Esophagus (tissue), 2 donors: Measurements from ENCODE around the gene KLF5. TPM values are rescaled to one million over a fixed set of nuclear protein-coding genes. Genes with fewer than 3 reads are reported as not detected.

Experiments used
- H3K27ac ChIP-seq, 2 donors: one replicate each; pipeline ENCODE4 v1.5.1; 2013; ENCODE audit warnings: low read depth in 2 of 2, mild to moderate bottlenecking in 2 of 2, inconsistent platforms in 1 of 2, low read length in 1 of 2, moderate library complexity in 1 of 2
- H3K27me3 ChIP-seq, 2 donors: one replicate each; pipeline ENCODE4 v1.6.1; 2013; ENCODE audit warnings: low read length in 2 of 2, control low read depth in 1 of 2, mild to moderate bottlenecking in 1 of 2; ENCODE audit not compliant: insufficient read depth in 2 of 2, control insufficient read depth in 1 of 2
- H3K36me3 ChIP-seq, 2 donors: one replicate each; pipeline ENCODE4 v1.6.1; 2013; ENCODE audit warnings: low read length in 1 of 2; ENCODE audit not compliant: control insufficient read depth in 2 of 2, insufficient read depth in 2 of 2
- H3K4me1 ChIP-seq, 2 donors: one replicate each; pipeline ENCODE4 v1.6.1; 2013; ENCODE audit warnings: low read length in 1 of 2; ENCODE audit not compliant: control insufficient read depth in 2 of 2, insufficient read depth in 2 of 2
- H3K4me3 ChIP-seq, 2 donors: one replicate each; pipeline ENCODE4 v1.5.1; 2013; ENCODE audit warnings: low read length in 2 of 2, mild to moderate bottlenecking in 2 of 2, low read depth in 1 of 2, moderate library complexity in 1 of 2
- H3K9me3 ChIP-seq, 2 donors: one replicate each; pipeline ENCODE4 v1.6.1; 2013; ENCODE audit warnings: mild to moderate bottlenecking in 2 of 2, low read depth in 1 of 2, low read length in 1 of 2, moderate library complexity in 1 of 2; ENCODE audit not compliant: control insufficient read depth in 2 of 2, insufficient read depth in 1 of 2
- WGBS, 2 donors: extraction: QIAGEN DNeasy Blood & Tissue Kit; methylation state at CpG; one replicate each; pipeline ENCODE4 v1.1.7; 2013; 5-methylcytosine and 5-hydroxymethylcytosine counted together
- polyA plus RNA-seq, 2 donors: library from polyadenylated mRNA; stranded (reverse); fragments of 200-250 nt; gene quantifications; one replicate each; pipeline ENCODE4 v1.2.3, GENCODE V29; 2013
- donor health status: healthy with polysubstance abuse.
- donor health status: Bipolar disorder and iron deficiency.

KLF5 gene
- polyA plus RNA-seq = 100 to 1,000 TPM; 196 to 245 TPM

DNA sequence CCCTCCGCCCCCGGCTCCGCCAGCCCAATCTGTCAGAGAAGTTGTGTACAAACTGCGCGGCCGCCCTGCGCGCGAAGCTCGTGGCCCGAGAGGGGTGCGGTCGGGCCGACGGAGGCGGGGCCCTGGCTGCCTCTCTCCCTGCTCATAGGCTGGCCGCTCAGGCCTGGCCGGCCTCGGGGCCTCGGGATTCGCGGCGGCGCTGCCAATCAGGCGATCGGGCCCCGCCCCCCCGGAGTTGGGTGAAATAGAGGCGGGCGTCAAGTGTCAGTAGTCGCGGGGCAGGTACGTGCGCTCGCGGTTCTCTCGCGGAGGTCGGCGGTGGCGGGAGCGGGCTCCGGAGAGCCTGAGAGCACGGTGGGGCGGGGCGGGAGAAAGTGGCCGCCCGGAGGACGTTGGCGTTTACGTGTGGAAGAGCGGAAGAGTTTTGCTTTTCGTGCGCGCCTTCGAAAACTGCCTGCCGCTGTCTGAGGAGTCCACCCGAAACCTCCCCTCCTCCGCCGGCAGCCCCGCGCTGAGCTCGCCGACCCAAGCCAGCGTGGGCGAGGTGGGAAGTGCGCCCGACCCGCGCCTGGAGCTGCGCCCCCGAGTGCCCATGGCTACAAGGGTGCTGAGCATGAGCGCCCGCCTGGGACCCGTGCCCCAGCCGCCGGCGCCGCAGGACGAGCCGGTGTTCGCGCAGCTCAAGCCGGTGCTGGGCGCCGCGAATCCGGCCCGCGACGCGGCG lies at the start of gene KLF5:
Gene KLF5, plus strand, starts transcription at position 270 of the 724 bp plus-strand sequence. Its CDS starts 323 bp downstream, at position 593.
- Histone ChIP-seq H3K9me3 (no peaks in the 10 kb centered on the region), H3K27ac (peak within 1 kb of the TSS; percentile 90 to 94), H3K4me1 (no peaks in the 10 kb centered on the region), H3K36me3 (peaks cover 2 to 7% of the 10 kb centered on the region in 2 donors), H3K27me3 (no peaks in the 10 kb centered on the region), H3K4me3 (peak within 1 kb of the TSS; percentile 87 to 98)
- 0 to 1% methylated on average over 69 to 93 of the region's 93 CpGs for WGBS, 2 donors

DNA sequence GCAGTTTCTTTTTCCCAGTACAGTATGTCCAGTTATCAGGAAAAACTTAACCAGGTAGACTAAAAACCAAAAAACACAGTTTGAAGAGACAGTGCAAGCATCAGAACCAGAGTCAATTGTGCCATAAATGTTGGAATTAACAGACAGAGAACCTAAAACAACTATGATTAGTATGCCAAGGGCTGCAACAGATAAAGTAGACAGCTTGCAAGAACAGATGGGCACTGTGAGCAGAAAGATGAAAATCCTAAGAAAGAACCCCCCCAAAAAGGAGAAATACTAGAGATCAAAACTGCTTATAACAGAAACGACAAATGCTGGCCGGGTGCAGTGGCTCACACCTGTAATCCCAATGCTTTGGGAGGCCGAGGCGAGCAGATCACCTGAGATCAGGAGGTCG lies 47.1 kb upstream of the KLF5 start:
- H3K4me1 ChIP-seq = no peaks in the 10 kb centered on the region
- WGBS, 2 donors = 89 to 94% methylated on average over 5 of the region's 5 CpGs
- no peaks in the 10 kb centered on the region for H3K9me3 ChIP-seq
- no peaks in the 10 kb centered on the region for H3K27me3 ChIP-seq
- no peak overlapping the region for H3K4me3 ChIP-seq
- H3K36me3 ChIP-seq = no peaks in the 10 kb centered on the region
- no peak overlapping the region for H3K27ac ChIP-seq

DNA sequence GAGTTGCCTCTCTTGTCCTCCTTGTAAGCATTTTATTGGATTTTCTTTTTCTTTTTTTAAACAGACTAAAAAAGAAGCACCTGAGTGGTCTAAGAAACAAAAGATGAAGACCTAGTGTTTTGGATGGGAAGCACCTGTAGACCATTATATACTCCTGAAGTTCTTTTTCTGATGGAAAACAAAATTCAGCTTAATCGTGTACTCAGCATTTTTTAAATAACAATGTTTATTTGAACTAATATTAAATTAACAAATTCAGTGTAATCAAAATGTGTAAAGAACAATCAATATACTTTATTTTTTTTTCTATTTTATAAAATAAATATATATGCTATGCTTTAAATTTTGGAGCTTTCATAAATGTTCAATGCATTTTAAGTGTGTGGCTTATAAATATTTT lies 43.0 kb upstream of the KLF5 start:
- H3K9me3 ChIP-seq = no peaks in the 10 kb centered on the region
- H3K4me1 ChIP-seq = no peaks in the 10 kb centered on the region
- H3K4me3 ChIP-seq = no peak overlapping the region
- WGBS, 2 donors = 89 to 94% methylated on average over 1 of the region's 1 CpG
- no peaks in the 10 kb centered on the region for H3K36me3 ChIP-seq
- no peak overlapping the region for H3K27ac ChIP-seq
- no peaks in the 10 kb centered on the region for H3K27me3 ChIP-seq

DNA sequence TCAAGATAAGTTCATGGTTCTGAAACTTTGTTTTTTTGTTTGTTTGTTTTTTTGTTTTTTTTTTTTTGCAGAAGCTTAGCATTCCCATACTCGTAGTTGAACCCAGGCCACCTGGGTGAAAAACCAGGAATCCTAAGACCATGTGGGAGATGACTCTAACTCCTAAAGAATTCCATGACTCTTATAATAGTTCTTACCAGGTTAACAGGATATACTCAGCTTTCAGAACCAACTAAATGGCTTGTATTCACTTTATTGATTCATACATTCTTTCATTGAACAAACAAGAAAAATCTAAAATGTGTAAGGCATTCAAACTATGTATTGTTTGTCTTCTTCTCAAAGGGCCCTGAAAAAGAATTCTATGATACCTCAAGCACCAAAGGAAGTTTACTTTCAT lies 40.5 kb upstream of the KLF5 start:
- no peaks in the 10 kb centered on the region for H3K36me3 ChIP-seq
- no peak overlapping the region for H3K27ac ChIP-seq
- H3K9me3 ChIP-seq = no peaks in the 10 kb centered on the region
- H3K4me1 ChIP-seq = no peaks in the 10 kb centered on the region
- 89 to 93% methylated on average over 1 of the region's 1 CpG for WGBS, 2 donors
- no peaks in the 10 kb centered on the region for H3K27me3 ChIP-seq
- H3K4me3 ChIP-seq = no peak overlapping the region

DNA sequence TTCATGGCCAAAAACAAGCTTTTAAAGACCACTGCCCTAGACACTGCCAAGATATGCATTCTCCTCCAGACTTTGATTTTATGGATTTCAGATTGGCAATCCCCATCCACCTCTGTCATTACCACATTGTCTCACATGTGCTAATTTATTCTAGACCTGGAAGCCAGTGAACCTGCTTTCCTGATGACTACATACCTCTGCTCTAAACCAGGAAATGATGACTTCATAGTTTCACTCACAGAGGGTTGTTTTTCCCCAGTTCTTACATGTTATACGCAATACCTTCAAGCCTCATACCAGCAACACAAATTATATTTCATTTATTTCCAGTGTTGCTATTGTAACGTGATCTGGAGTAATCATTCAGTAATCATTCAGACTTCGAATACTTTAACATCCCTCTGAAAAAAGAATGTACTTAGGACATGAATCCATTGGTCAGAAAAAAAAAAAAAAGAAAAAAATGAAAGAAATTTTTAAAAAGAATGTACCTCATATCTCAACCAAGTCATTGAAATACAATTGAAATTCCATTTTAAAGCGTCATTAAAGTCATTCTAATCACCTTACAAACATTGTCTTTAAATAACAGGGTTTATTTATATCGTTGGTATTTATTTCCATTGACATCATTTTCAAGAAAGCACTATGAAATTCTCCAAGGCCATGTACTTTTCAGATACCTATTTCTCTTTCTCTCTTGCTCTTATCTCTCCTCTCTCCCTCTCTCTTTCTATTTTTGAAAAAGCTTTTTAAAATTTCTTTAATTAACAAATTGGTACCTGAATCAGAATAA lies 33.4 kb upstream of the KLF5 start:
- Histone ChIP-seq H3K4me3 (no peak overlapping the region), H3K36me3 (no peaks in the 10 kb centered on the region), H3K9me3 (no peaks in the 10 kb centered on the region), H3K27ac (no peak overlapping the region), H3K27me3 (no peaks in the 10 kb centered on the region), H3K4me1 (no peaks in the 10 kb centered on the region)
- WGBS, 2 donors = 77 to 83% methylated on average over 5 of the region's 5 CpGs

- Histone ChIP-seq H3K36me3 (no peaks in the 10 kb centered on the region), H3K27me3 (no peaks in the 10 kb centered on the region), H3K9me3 (no peaks in the 10 kb centered on the region), H3K27ac (no peak overlapping the region), H3K4me3 (no peak overlapping the region), H3K4me1 (peaks cover 0 to 3% of the 10 kb centered on the region in 2 donors)
- WGBS, 2 donors = 94 to 96% methylated on average over 2 of the region's 2 CpGs
Measured at GRCh38 chr13:73034901-73035300, 23.9 kb upstream of the KLF5 start.

DNA sequence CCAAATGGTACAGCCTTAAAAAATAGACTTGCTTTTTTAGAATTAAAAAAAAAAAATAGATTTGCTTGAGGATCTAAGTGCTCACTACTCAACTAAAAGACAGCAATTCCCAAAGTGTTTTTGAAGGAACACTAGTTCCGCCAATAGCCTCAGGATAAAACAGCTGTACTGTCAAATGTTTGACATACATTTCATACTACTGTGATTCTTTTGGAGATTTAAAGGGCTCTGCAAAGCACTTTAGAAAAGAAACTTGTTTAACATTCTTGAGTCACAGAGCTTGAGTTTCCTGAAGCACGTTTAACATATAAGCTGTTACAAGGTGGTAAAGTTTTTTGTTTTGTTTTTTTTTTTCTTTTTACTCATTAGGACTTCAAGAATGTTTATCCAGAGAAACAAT lies 23.1 kb upstream of the KLF5 start:
- Histone ChIP-seq H3K4me3 (no peak overlapping the region), H3K36me3 (no peaks in the 10 kb centered on the region), H3K9me3 (no peaks in the 10 kb centered on the region), H3K4me1 (peaks cover 0 to 3% of the 10 kb centered on the region in 2 donors), H3K27me3 (no peaks in the 10 kb centered on the region), H3K27ac (no peak overlapping the region)
- 37 to 59% methylated on average over 2 of the region's 2 CpGs for WGBS, 2 donors

DNA sequence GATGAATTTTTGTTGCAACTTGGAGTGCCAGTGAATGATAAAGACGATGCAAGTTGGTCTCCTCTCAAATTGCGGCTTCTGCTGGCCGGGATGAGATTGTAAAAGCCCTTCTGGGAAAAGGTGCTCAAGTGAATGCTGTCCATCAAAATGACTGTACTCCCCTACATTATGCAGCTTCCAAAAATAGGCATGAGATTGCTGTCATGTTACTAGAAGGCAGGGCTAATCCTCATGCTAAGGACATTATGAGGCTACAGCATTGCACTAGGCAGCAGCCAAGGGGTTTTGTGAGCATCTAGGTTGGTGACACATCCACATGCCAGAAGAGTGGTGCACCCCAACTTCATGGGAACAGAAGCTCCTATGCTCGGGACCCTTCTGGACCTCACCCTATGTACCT lies 22.2 kb upstream of the KLF5 start:
- Histone ChIP-seq H3K4me1 (peaks cover 0 to 3% of the 10 kb centered on the region in 2 donors), H3K27ac (no peak overlapping the region), H3K9me3 (no peaks in the 10 kb centered on the region), H3K27me3 (no peaks in the 10 kb centered on the region), H3K36me3 (no peaks in the 10 kb centered on the region), H3K4me3 (no peak overlapping the region)
- WGBS, 2 donors = 95 to 97% methylated on average over 4 of the region's 4 CpGs

DNA sequence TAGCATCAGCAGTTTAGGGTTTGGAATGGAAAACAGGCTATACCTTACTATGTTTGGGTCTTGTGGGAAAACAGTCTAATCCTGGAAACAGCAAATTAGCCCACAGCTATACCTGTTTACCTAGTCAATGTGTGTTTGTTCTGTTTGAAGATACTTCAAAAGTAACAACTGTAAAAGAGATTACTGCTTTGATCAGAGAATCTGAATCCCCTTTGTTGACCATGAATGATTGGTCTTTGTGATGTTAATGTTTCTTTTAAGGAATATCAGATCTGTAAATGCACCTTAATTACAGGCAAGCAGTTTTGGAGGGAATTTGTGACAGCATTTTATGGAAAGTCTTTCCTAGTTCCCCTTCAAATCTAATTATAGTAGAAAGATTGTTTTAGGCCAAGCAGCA lies 20.7 kb upstream of the KLF5 start:
- no peaks in the 10 kb centered on the region for H3K9me3 ChIP-seq
- no peak overlapping the region for H3K4me3 ChIP-seq
- H3K27me3 ChIP-seq = no peaks in the 10 kb centered on the region
- H3K27ac ChIP-seq = no peak overlapping the region
- H3K4me1 ChIP-seq = peaks cover 0 to 3% of the 10 kb centered on the region in 2 donors
- no peaks in the 10 kb centered on the region for H3K36me3 ChIP-seq
